Brain pericyte (primary cell): ENCODE results near the gene RAP1GDS1.
"Not testable (repeated sequence)": the region's sequence is repeated elsewhere in the genome, so short reads cannot be mapped to it uniquely, and the experiment has no call there.

Experiments used
- DNase-seq: peaks from one replicate; pipeline ENCODE4 v3.0.0-alpha.2; 2012; ENCODE audit warnings: low read depth, low spot score

Gene RAP1GDS1

DNA sequence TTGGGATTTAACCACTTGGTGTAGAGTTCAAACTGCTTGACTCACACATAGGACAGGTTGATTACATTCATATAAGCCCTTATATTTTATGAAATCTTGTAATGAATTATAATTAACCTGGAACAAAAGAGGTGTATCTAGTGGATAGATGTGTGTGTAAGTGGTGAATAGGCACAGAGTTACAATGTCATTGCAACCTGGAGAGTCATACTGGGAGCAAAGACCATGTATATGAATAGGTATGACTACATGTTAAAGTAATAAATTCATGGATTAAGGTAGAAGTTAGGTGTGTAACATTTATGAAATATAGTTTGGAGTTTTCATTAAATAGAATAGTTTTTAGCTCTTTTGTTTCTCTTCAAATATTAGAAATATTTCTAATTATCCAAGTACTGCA lies 26.1 kb downstream of the RAP1GDS1 start:
- DNase-seq = no peak

DNA sequence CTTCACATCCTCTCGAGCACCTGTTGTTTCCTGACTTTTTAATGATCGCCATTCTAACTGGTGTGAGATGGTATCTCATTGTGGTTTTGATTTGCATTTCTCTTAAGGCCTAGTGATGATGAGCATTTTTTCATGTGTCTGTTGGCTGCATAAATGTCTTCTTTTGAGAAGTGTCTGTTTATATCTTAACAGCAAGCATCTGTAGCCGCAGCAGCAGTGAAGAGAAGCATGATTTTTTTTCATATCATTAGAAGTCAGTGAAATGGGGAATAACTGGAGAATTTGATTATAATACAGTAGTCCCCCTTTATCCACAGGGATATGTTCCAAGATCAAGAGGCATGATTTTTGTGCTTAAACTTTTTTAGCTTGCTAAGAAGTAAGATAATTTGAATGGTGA lies 27.5 kb downstream of the RAP1GDS1 start:
- DNase-seq = not testable (repeated sequence)

DNA sequence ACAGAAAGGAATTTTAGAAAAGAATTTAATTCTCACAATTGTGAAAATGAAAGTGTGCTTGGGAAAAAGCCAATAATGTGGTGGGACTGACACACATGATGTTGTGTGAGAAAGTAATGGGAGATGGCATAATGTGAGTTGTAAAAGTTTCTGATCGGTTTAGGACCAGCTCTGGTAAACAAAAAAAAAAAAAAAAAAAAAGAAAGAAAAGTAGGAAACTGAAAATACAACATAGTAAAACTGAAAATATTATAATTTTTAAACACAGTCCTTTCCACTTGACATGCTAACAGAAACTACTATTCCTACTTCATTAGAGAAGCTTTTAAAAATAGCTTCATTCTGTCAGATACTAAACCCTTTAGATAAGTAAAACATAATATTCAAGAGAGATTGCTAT lies 28.2 kb downstream of the RAP1GDS1 start:
- DNase-seq = no peak

DNA sequence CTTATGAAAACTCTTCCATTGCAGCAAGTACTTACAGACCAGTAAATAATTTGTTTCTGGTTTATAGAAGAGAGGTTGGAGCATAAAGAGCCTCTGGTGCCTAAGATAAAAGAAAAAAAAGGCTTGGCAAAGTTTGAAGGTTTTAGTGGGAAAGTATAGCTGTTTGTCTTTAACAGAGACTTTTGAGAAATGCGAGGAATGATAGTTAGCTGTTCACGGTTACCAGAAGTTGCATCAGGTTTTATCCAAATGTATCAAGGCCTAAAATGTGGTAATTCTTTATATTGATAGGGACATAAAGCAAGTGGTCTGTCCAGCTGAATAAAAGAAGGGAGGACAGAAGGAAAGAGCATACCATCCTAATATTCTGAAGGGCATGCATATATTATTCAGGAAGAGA lies 29.3 kb downstream of the RAP1GDS1 start:
- DNase-seq = no peak

DNA sequence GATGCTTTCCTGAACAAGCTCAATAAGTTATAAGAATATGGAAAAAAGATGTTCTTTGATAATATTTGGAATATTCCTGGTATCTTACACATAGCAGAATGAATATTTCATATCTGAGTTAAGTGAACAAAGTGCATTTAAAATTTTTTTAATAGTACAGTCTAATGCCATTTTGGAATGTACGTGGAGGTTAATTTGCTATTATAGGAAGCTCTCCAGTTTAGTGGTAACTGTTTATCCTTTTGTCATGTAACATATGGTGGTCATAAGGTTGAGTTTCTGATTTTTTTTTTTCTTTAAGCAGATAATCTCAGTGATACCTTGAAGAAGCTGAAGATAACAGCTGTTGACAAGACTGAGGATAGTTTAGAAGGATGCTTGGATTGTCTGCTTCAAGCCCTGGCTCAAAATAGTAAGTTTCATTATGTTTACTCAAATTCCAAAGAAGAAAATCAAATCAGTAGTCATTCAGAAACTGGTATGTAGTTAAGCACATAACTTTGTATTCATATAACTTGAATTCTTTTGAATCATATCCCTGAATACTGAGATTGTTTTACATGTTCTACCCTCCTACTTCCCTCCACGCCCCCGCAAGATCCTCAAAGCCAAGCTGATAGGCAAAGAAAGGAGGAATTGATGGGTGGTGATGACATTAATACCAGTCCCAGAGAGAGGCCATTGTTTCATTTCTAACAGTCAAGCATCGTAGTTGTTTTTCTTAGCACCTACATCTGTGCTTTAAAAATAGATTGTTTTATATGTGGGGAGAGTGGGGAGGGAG lies 32.1 kb downstream of the RAP1GDS1 start:
- DNase-seq = no peak

DNA sequence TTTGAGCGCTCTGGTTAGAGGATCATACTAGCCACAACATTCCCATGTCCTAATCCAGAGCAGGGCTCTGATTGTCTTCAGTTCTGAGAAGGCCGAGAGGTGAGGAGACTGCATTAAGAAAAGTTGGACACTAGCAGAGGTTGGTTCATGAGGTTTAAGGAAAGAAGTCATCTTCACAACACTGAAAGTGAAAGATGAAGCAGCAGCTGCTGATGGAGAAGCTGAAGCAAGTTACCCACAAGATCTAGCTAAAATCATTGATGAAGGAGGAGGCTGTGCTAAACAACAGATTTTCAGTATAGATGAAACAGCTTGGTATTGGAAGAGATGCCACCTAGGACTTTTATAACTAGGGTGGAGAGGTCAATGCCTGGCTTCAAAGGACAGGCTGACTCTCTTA lies 36.8 kb downstream of the RAP1GDS1 start:
- DNase-seq = no peak

DNA sequence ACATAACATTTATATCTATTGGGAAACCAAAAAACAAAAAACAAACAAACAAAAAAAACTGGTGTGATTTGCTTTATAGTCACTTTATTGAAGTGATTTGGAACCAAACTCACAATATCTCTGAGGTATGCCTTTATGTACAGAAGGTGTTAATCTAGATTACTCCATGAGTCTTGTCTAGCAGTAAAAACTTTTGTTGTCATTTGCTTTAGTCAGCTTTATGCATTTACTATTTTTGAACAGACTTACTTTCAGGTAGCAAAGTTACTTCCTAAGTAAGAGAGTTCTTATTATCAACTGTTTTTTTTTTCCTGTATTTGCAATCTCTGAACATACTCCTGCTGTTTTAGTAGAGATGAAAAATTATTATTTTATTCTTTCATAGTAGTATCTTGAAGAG lies 39.5 kb downstream of the RAP1GDS1 start:
- DNase-seq = no peak

DNA sequence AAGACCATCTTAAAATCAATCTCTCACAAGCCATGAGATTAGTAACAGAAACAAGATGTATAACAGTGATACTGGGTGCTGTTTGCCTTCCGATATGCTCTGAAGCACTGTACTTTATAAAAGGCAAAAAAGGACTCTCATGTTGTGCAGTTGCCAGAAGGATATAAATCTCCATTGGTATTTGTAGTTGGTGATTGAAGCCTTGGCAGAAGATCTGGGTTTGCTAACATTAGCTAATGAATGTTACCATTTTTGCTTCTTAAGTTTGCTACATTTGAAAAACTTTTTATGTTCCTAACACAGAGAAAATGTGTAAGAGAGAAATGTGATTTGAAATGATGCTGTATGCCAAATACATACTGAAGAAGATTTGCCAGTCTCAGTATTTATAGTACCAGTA lies 44.4 kb downstream of the RAP1GDS1 start:
- DNase-seq = no peak

DNA sequence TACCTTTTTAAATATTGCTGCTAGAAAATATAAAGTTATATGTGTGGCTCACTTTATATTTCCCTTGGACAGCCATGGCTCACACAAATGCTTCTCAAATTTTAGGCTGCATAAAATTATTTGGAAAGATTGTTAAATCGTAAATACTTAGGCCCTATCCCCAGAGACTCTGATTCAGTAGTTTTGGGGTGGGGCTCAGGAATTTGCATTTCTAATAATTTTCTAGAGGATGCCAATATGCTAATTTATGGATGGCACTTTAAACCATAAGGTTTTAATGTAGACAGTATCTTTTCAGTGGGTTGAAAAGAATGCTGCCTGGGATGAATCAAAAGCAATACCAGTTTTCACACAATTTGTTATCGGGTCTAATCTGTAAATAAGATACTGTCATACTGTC lies 49.7 kb downstream of the RAP1GDS1 start:
- no peak for DNase-seq

DNA sequence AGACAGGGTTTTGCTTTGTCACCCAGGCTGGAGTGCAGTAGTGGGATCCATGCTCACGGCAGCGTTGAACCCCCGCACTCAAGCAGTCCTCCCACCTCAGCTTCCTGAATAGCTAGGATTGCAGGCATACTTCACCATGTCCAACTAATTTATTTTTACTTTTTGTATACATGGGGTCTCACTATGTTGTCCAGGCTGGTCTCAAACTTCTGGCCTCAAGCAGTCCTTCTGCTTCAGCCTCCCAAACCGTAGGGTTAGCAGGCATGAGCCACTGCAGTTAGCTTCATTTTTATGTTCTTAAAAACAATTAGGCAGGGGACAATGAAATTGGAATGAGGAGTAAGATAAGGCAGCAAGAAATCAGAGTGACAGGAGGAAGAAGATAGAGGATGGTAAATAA lies 50.5 kb downstream of the RAP1GDS1 start:
- no peak for DNase-seq

DNA sequence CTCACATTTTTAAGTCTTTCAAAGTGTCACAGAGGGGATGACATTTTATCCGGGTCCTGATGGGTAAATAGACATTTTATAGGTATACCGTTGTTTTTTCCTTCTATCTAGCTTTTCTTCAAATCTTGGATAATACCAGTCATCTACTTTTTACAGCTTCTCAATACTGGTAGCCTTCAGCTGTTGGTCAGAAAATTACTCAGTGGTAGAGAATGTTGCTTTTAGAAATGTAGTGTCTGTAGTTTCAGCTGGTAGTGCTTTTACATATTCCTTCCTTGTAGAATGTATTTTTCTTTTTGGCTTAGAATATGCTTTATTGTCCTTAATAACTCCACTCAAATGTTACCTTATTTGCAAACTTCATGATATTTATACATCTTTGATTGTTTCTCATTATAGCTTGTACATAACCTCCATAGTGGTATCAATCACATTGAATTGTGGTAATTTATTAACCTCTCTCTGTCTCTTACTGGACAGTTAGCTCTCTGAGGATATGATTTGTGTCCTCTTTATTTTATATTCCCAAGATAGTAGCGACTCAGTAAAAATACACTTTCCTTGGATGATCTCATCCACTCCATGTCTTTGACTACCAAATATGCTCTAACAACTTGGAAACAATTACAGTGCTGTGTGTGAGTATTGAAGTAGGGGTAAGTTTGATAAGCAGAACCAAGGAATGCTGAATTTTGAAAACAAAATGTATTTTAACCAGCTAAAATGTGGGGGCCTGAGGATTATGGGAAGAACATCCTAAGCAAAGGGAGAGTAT lies 53.8 kb downstream of the RAP1GDS1 start:
- no peak for DNase-seq

DNA sequence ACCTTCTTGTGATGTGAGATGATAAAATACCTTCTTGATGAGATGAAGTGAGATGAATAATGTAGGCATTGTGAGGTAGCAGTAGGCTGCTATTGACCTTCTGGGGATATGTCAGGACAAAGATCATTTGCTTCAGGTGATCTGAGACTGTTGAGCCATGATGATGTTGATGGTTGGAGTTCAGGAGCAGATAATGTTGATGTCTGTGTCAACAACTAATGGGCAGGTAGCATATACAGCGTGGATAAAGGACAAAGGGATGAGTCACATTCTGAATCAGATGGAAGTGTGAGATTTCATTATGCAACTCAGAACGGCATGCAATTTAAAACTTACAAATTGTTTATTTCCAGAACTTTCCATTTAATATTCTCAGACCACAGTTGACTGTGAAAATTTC lies 57.3 kb downstream of the RAP1GDS1 start:
- no peak for DNase-seq

DNA sequence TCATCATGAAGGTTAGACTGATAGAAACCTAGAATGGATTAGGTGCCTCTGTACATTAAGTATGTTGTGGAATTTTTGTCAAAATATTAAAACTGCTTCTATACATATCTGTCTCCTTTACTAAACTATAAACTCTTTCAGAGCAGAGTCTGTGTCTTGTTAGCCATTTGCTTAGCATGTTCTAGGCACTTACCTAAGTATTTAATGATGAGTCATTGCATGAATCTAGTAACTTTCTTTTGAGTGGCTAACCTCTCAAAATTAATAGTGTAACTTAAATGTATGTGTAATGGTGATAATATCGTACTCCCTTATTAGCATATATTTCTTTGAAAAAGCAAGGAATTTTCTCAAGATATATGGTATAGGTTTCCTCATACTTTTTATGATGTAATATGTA lies 57.8 kb downstream of the RAP1GDS1 start:
- no peak for DNase-seq

DNA sequence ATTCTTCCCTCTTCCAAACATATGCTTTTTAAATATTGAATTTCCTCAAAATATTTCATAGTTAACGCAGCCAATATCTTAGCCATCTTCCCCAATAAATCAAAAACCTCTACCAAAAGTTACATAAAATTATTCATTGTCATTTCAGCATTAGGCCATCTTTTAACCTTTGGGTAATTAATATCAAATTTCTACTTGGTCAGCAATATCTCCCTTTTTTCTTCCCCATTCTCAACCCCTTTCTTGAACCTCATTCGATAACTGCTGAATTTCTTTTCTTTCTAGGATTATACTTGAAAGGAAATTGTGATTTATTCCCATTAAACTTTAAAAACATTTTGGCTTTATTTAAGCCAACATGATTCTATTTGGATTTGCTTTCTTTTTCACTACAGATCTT lies 65.0 kb downstream of the RAP1GDS1 start:
- DNase-seq = no peak

DNA sequence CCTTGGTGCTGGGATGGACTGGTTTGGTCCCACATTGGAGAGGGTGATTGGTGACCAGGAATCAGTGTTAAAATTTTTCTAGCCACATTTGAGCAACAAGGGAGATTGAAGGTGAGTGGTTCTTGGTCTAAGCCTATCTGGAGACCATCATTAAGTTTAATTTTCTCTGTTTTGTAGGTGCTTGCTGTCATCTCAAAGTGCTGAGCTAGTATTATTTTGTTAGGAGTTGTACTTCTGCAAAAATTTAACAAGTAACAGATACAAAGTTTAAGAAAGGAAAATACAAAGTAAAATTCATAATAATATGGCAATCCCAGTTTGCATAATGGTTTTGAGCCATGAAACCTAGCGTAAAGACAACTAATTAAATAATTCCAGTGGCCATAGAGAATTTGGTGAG lies 66.5 kb downstream of the RAP1GDS1 start:
- DNase-seq = no peak

DNA sequence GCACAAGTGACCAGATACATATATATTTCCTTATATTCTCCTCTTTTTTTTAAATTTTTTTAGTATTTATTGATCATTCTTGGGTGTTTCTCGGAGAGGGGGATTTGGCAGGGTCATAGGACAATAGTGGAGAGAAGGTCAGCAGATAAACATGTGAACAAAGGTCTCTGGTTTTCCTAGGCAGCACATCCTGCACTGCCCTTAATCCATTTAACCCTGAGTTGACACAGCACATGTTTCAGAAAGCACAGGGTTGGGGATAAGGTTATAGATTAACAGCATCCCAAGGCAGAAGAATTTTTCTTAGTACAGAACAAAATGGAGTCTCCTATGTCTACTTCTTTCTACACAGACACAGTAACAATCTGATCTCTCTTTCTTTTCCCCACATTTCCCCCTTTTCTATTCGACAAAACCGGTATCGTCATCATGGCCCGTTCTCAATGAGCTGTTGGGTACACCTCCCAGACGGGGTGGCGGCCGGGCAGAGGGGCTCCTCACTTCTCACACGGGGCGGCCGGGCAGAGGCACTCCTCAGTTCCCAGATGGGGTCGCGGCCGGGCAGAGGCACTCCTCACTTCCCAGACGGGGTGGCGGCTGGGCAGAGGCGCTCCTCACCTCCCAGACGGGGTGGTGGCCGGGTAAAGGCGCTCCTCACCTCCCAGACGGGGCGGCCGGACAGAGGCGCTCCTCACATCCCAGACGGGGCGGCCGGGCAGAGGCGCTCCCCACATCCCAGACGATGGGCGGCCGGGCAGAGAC lies 68.9 kb downstream of the RAP1GDS1 start:
- DNase-seq = not testable (repeated sequence)

DNA sequence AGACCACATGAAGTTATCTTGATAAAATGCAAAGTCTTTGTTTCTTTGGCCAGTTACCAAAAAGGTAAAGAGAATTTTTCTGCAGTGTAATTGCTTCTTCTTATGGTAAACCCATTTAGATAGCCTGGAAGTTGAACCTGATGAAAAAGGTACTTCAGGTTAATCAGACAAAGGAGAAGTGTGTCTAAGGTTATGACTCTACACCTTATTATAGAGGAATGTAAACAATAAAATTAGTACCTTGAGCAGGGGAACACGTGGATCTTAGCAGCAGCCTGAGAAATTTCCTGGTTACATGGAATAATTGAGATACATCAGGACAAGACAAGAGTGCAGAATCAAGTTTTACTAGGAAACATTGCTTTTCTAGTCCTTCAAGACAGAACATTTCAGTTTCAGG lies 70.8 kb downstream of the RAP1GDS1 start:
- DNase-seq = no peak

DNA sequence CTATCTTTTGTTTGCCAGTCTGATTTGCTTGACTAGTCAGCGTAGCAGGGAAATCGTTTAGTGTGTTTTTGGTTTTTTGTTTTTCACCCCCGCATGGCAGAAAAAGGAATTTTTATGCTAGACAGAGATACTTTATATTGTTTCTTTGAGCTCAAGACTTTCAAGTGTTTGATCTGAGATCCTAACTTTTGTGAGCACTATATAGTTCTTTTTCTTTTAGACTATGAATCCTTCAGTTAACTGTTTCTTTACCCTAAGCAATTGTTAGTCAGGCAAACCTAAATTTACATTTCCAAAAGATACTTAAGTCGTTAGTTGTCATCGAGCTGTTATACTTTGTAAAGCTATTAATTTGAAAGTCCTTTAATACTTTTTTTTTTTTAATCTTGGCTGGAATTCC lies 73.3 kb downstream of the RAP1GDS1 start:
- DNase-seq = no peak

DNA sequence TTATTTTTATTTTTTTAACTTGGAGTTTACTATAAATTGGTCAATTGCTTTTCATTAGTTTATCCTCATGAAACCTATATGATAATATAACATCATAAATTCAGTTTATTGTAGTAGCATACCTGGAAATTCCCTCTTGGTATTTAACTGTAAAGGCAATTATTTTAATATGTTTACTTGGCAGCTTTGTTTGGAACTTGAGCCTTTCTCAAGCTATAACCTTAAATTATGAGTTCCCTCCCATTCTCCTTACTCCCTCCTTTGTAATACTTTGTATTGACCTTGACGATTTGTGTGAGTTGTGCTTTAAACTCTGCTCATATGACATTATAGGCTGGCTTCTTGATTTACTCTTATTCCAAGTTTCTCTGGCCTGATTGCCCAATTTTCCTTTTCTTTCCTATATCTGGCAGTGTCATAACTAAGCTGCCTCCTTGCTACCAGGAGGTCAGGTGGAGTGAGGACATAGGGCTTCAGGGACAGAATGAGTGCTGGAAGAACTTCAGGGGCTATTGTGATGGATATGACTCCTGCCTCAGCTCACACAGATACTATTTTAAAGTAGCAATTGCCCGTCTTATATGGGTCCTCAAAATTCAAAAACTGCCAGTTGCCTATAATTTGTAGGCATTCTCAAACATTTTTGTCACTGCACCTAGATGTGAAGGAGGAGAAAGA lies 77.7 kb downstream of the RAP1GDS1 start:
- no peak for DNase-seq

DNA sequence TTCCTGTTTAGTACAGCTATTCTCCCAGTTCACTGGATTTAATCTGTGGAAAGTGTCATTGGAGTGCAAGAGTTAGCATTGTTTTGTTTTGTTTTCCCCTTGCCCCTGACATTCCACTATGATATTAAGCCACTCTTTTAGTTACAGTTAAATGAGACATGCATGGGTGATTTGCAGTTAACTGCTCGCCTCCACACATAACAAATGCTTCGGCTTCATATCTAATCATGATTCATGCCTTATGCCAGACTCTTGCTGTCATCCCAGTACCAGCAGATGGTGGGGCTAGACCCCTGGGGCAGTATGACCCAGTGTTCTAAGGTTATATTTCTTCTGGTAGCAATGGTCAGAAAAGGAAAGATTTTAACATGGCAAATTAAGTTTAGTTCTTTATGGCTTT lies 80.1 kb downstream of the RAP1GDS1 start:
- DNase-seq = no peak

DNA sequence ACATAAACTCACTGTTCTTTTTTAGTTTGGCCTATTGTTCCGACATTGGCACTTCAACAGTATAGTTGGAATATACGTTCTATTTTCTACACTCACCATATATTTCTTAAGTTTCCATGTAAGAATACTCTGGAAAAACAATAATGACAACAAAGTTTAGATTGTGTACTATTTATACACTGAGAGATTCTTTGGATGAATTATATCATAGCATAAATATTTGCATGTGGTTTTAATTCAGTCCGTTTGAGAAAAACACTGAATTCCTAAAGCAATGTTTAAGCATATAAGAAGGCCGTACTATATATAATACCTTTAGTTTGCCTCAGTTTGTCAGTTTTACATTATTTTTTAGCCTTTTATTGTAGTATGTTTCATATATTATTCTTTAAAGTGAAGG lies 82.4 kb downstream of the RAP1GDS1 start:
- no peak for DNase-seq

DNA sequence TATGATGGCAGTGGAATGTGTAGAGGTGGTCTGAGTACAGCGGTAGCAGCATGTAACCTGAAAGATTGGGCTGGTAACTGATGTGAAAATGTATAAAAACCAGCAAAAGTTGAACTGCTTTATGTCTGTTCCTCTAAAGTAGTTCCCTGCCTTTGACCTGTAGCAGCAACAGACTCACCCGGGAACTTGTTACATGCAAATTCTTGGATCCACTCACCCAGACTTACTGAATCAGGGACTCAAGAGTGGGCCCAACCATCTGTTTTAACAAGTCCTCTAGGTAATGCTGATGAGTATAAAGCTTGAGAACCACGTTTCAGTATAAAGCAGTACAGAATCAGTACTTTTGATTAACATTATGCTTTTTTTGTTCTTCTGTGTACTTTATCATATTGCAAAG lies 84.7 kb downstream of the RAP1GDS1 start:
- no peak for DNase-seq
